ENCODE results near the gene HSFX2. TPM values are rescaled to one million over a fixed set of nuclear protein-coding genes. Genes with fewer than 3 reads are reported as not detected.

Gene HSFX2
- total and polyA plus RNA-seq, 2 experiments from 2014 or later: 0.43 TPM; not detected in 1

- no peak for TF ChIP-seq CTCF (IDR thresholded peaks at IDR 0.05; ENCODE audit: low read depth, low read length)
- H3K27ac ChIP-seq: no peak overlapping the region
- H3K9me3 ChIP-seq (ENCODE audit: low read depth): no peaks in the 10 kb centered on the region
- no peaks in the 10 kb centered on the region for H3K27me3 ChIP-seq
- DNase-seq (ENCODE audit: low read depth in 1 of 2, low spot score in 1 of 2): no peak
- no peak overlapping the region for H3K4me3 ChIP-seq
- no peaks in the 10 kb centered on the region for H3K4me1 ChIP-seq (ENCODE audit: low read depth)
- H3K36me3 ChIP-seq: no peaks in the 10 kb centered on the region
Measured at GRCh38 chrX:149633511-149633910, 38.4 kb upstream of the HSFX2 start.

- peak within 1 kb of the TSS; percentile 85 for H3K27ac ChIP-seq
- H3K4me1 ChIP-seq (ENCODE audit: low read depth): no peaks in the 10 kb centered on the region
- H3K9me3 ChIP-seq (ENCODE audit: low read depth): no peaks in the 10 kb centered on the region
- TF ChIP-seq CTCF (IDR thresholded peaks at IDR 0.05; ENCODE audit: low read depth, low read length): no peak
- no peaks in the 10 kb centered on the region for H3K27me3 ChIP-seq
- no peaks in the 10 kb centered on the region for H3K36me3 ChIP-seq
- DNase-seq (ENCODE audit: low read depth in 1 of 2, low spot score in 1 of 2): peak; percentile 60 to 78
- peak within 1 kb of the TSS; percentile 66 for H3K4me3 ChIP-seq
Measured at GRCh38 chrX:149631234-149632165, 36.4 kb upstream of the HSFX2 start, which contains the start of gene TMEM185A. TSS of gene TMEM185A (minus strand) at chrX:149631792. CDS start at chrX:149631580, 212 bp downstream.

- Histone ChIP-seq H3K27ac (peak overlapping the region; percentile 85), H3K4me3 (peak overlapping the region; percentile 66), H3K9me3 (ENCODE audit: low read depth) (no peaks in the 10 kb centered on the region), H3K36me3 (no peaks in the 10 kb centered on the region), H3K4me1 (ENCODE audit: low read depth) (no peaks in the 10 kb centered on the region), H3K27me3 (no peaks in the 10 kb centered on the region)
- peak in 1 of 2 donors; percentile 58 for DNase-seq (ENCODE audit: low read depth in 1 of 2, low spot score in 1 of 2)
- peak; percentile 29 for TF ChIP-seq CTCF (IDR thresholded peaks at IDR 0.05; ENCODE audit: low read depth, low read length)
Measured at GRCh38 chrX:149630681-149631233, 35.6 kb upstream of the HSFX2 start.

GRCh38 chrX:149629730-149630387 is 34.7 kb upstream of the HSFX2 start:
- DNase-seq (ENCODE audit: low read depth in 1 of 2, low spot score in 1 of 2): no peak
- Histone ChIP-seq H3K27me3 (no peaks in the 10 kb centered on the region), H3K9me3 (ENCODE audit: low read depth) (no peaks in the 10 kb centered on the region), H3K4me1 (ENCODE audit: low read depth) (peaks cover under 1% of the 10 kb centered on the region), H3K36me3 (no peaks in the 10 kb centered on the region), H3K4me3 (peak overlapping the region; percentile 66), H3K27ac (peak overlapping the region; percentile 85)
- no peak for TF ChIP-seq CTCF (IDR thresholded peaks at IDR 0.05; ENCODE audit: low read depth, low read length)

GRCh38 chrX:149628768-149629167 is 33.7 kb upstream of the HSFX2 start:
- no peak for DNase-seq (ENCODE audit: low read depth in 1 of 2, low spot score in 1 of 2)
- H3K4me1 ChIP-seq (ENCODE audit: low read depth): peaks cover 11% of the 10 kb centered on the region
- no peak for TF ChIP-seq CTCF (IDR thresholded peaks at IDR 0.05; ENCODE audit: low read depth, low read length)
- peak overlapping the region; percentile 85 for H3K27ac ChIP-seq
- no peak overlapping the region for H3K4me3 ChIP-seq
- no peaks in the 10 kb centered on the region for H3K27me3 ChIP-seq
- no peaks in the 10 kb centered on the region for H3K36me3 ChIP-seq
- no peaks in the 10 kb centered on the region for H3K9me3 ChIP-seq (ENCODE audit: low read depth)
